Measurements from ENCODE around the gene ZNF444. TPM values are rescaled to one million over a fixed set of nuclear protein-coding genes. Genes with fewer than 3 reads are reported as not detected.

Gene ZNF444
- total RNA-seq, 1 experiment from 2014 or later, result 92.2 TPM

DNA sequence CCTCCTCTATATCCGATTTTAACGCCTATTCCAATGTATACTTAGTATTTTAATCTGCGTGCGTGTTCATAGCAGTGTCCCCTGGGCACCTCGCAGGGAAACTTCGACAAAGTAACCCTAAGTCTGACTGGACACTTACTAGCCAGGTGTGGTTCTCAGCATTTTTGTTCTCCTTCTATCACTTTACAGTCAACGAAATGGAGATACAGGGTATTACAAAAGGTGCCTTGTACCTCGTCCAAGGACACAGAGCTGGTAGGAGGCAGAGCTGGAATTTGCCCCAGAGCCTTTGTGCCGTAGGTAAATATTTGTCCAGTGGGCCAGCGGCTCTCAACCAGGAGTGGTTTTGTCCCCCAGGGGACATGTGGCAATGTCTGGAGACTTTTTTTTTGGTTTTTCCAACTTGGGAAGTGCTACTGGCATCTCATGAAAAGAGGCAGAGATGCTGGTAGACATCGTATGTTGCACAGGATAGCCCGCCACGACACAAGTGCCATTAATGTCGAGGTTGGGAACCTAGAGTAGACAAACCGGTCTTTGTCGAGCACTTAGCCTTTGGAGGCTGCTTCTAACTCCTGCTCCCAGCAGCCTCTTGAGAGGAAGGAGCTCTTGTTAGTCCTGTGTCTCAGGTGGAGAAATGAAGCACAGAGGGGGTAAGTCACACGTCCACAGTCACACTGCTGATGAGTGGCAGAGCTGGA is 1.1 kb downstream of the ZNF444 start:
- H3K9me3 ChIP-seq, result no peaks in the 10 kb centered on the region
- ChIA-PET CTCF (interaction anchor here (0.6 to 1.4 kb wide), 2 partner anchors 13 to 191 kb away, joined by 3 to 4 read pairs; no protein-coding TSS in a partner anchor), POLR2A (interaction anchor here (0.9 to 1.9 kb wide), 2 partner anchors 10 to 21 kb away, joined by 3 to 8 read pairs; partner anchors contain the start of gene ZNF787)
- Mint-ChIP-seq H3K4me3 (ENCODE audit: unreplicated experiment) (peak overlapping the region; percentile 87), H3K27me3 (ENCODE audit: insufficient read depth, unreplicated experiment) (no peaks in the 10 kb centered on the region), H3K27ac (ENCODE audit: unreplicated experiment) (peak overlapping the region; percentile 94), H3K9me3 (ENCODE audit: unreplicated experiment) (no peaks in the 10 kb centered on the region), H3K36me3 (ENCODE audit: insufficient read depth, unreplicated experiment) (peaks cover 43% of the 10 kb centered on the region), H3K4me1 (ENCODE audit: low read depth, unreplicated experiment) (peaks cover 36% of the 10 kb centered on the region)
- H3K27me3 ChIP-seq (replicated peaks; ENCODE audit: control insufficient read depth, insufficient read depth, low read length), result no peaks in the 10 kb centered on the region
- peak overlapping the region; percentile 70 for H3K4me3 ChIP-seq (ENCODE audit: low read depth, low read length)
- TF ChIP-seq, protein P1, sequence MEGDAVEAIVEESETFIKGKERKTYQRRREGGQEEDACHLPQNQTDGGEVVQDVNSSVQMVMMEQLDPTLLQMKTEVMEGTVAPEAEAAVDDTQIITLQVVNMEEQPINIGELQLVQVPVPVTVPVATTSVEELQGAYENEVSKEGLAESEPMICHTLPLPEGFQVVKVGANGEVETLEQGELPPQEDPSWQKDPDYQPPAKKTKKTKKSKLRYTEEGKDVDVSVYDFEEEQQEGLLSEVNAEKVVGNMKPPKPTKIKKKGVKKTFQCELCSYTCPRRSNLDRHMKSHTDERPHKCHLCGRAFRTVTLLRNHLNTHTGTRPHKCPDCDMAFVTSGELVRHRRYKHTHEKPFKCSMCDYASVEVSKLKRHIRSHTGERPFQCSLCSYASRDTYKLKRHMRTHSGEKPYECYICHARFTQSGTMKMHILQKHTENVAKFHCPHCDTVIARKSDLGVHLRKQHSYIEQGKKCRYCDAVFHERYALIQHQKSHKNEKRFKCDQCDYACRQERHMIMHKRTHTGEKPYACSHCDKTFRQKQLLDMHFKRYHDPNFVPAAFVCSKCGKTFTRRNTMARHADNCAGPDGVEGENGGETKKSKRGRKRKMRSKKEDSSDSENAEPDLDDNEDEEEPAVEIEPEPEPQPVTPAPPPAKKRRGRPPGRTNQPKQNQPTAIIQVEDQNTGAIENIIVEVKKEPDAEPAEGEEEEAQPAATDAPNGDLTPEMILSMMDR (IDR thresholded peaks at IDR 0.05; ENCODE audit: insufficient read depth in 1 of 2, low read depth in 1 of 2, low read length in 1 of 2, severe bottlenecking in 1 of 2, unreplicated experiment in 1 of 2), result no peak
- intact Hi-C loops (cut with micrococcal nuclease; ENCODE audit: unreplicated experiment), result loop anchor here (2.0 to 10.0 kb wide), 3 partner anchors 23 to 1680 kb away; partner anchors contain the start of genes LENG9 and U2AF2
- peak; percentile 88 to 94 for DNase-seq
- TSS peak; percentile 40 for BruUV-seq (replicated peaks)
- peaks cover 21% of the 10 kb centered on the region for H3K4me1 ChIP-seq
- H3K36me3 ChIP-seq (ENCODE audit: control insufficient read depth, insufficient read depth, low read length), result peaks cover 3% of the 10 kb centered on the region

DNA sequence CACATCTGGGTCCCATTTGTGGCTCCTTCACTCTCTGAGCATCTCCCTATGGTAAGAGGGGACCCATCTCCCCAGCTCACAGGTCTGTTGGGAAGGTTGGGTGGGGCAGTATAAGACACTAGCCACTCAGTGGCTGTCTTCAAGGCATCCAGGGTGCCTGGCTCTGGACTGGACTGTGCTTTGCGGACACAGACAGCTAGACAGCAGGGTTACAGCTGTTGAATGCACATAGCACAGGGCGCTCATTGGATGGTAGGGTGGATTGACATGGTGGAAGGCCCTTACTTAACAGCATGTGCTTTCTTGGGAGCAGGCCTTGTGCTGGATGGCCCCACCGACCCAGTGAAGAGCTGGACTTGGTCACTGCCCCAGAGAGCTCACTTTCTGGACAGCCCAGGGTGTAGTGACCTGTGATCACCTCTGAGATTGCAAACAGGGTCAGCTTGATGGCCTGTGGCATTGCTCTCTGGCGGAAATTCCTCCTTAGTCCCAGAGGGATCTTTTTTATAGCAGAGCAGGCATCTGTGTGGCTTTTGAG is 1.9 kb downstream of the ZNF444 start:
- BruUV-seq (replicated peaks), result no TSS peak
- peaks cover 36% of the 10 kb centered on the region for H3K4me1 Mint-ChIP-seq (ENCODE audit: low read depth, unreplicated experiment)
- Histone ChIP-seq H3K4me3 (ENCODE audit: low read depth, low read length) (peak overlapping the region; percentile 70), H3K36me3 (ENCODE audit: control insufficient read depth, insufficient read depth, low read length) (peaks cover 5% of the 10 kb centered on the region), H3K27me3 (replicated peaks; ENCODE audit: control insufficient read depth, insufficient read depth, low read length) (no peaks in the 10 kb centered on the region), H3K9me3 (no peaks in the 10 kb centered on the region), H3K4me1 (peaks cover 21% of the 10 kb centered on the region)
- peaks cover 50% of the 10 kb centered on the region for H3K36me3 Mint-ChIP-seq (ENCODE audit: insufficient read depth, unreplicated experiment)
- no peak for DNase-seq
- ChIA-PET CTCF (interaction anchor here (0.6 to 1.4 kb wide), 2 partner anchors 12 to 190 kb away, joined by 3 to 4 read pairs; no protein-coding TSS in a partner anchor), POLR2A (interaction anchor here (1.9 kb wide), 1 partner anchor 22 kb away, joined by 8 read pairs; the partner anchor contains the start of gene ZNF787)
- peak overlapping the region; percentile 94 for H3K27ac Mint-ChIP-seq (ENCODE audit: unreplicated experiment)
- no peaks in the 10 kb centered on the region for H3K27me3 Mint-ChIP-seq (ENCODE audit: insufficient read depth, unreplicated experiment)
- intact Hi-C loops (cut with micrococcal nuclease; ENCODE audit: unreplicated experiment), result loop anchor here (2.0 to 10.0 kb wide), 3 partner anchors 22 to 1681 kb away; partner anchors contain the start of genes LENG9 and U2AF2
- TF ChIP-seq, protein P1 (IDR thresholded peaks at IDR 0.05; ENCODE audit: insufficient read depth in 1 of 2, low read depth in 1 of 2, low read length in 1 of 2, severe bottlenecking in 1 of 2, unreplicated experiment in 1 of 2), result no peak
- H3K4me3 Mint-ChIP-seq (ENCODE audit: unreplicated experiment), result peak overlapping the region; percentile 87
- H3K9me3 Mint-ChIP-seq (ENCODE audit: unreplicated experiment), result no peaks in the 10 kb centered on the region

DNA sequence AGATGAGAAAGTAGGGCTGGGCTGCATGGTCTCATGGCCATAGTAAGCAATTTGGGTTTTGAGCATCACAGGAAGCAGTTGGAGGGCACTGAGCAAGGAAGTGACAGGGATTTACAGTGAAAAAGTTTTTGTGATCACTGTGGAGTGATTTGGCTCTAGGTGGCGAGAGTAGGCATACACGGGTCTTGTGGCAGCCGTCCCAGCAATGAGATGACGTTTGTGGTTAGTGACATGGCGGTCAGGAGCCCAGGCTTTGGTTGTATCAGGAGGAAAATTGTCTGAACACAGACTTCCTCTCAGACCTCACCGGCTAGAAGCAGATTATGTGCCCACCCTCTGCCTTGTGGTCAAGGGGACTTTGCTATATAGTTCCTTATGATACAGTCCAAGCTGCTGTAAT is 3.3 kb downstream of the ZNF444 start:
- POLR2A ChIA-PET, result no interaction called here
- peak overlapping the region; percentile 94 for H3K27ac Mint-ChIP-seq (ENCODE audit: unreplicated experiment)

More for the DNA sequence above, 3.3 kb downstream of the ZNF444 start:
- DNase-seq, result no peak
- Histone ChIP-seq H3K4me3 (ENCODE audit: low read depth, low read length) (no peak overlapping the region), H3K36me3 (ENCODE audit: control insufficient read depth, insufficient read depth, low read length) (peaks cover 6% of the 10 kb centered on the region), H3K4me1 (peaks cover 21% of the 10 kb centered on the region), H3K27me3 (replicated peaks; ENCODE audit: control insufficient read depth, insufficient read depth, low read length) (no peaks in the 10 kb centered on the region), H3K9me3 (no peaks in the 10 kb centered on the region)
- intact Hi-C loops (cut with micrococcal nuclease; ENCODE audit: unreplicated experiment), result loop anchor here (5.0 to 10.0 kb wide), 2 partner anchors 490 to 1682 kb away; partner anchors contain the start of genes LENG9 and U2AF2
- Mint-ChIP-seq H3K27me3 (ENCODE audit: insufficient read depth, unreplicated experiment) (no peaks in the 10 kb centered on the region), H3K4me1 (ENCODE audit: low read depth, unreplicated experiment) (peaks cover 30% of the 10 kb centered on the region), H3K4me3 (ENCODE audit: unreplicated experiment) (no peak overlapping the region), H3K9me3 (ENCODE audit: unreplicated experiment) (no peaks in the 10 kb centered on the region), H3K36me3 (ENCODE audit: insufficient read depth, unreplicated experiment) (peaks cover 62% of the 10 kb centered on the region)
- no TSS peak for BruUV-seq (replicated peaks)
- CTCF ChIA-PET, result no interaction called here
- TF ChIP-seq, protein P1 (IDR thresholded peaks at IDR 0.05; ENCODE audit: insufficient read depth in 1 of 2, low read depth in 1 of 2, low read length in 1 of 2, severe bottlenecking in 1 of 2, unreplicated experiment in 1 of 2), result no peak

Data from Caco-2 (cell line).